Sigmoid colon (tissue), 4 donors: ENCODE measurements around the gene HOXB4.

ENCODE experiments used
- EP300 ChIP-seq, 4 donors: sonication (generic); formaldehyde crosslinking; IDR thresholded peaks; one replicate each; pipeline ENCODE4 v1.6.1; 2017; ENCODE audit warnings: antibody characterized with exemption in 4 of 4
- POLR2A ChIP-seq, 2 donors: fragments of 450-650 bp; IDR thresholded peaks; one replicate each; pipeline ENCODE4 v1.6.1; 2016; ENCODE audit warnings: antibody characterized with exemption in 2 of 2, mild to moderate bottlenecking in 2 of 2, moderate library complexity in 2 of 2

- TF ChIP-seq EP300 (IDR thresholded peaks at IDR 0.05), result no peak
- no peak for TF ChIP-seq POLR2A (IDR thresholded peaks at IDR 0.05)
Measured at GRCh38 chr17:48627118-48627597, 49.0 kb upstream of the HOXB4 start.
